GM18861 (cell line): ENCODE data around the gene CCDC177.

ENCODE experiments used
- ATAC-seq: cut with Tn5 transposase; IDR thresholded peaks from one replicate; pipeline ENCODE4 v1.9.1; 2021; ENCODE audit not compliant: unreplicated experiment

The CCDC177 gene

DNA sequence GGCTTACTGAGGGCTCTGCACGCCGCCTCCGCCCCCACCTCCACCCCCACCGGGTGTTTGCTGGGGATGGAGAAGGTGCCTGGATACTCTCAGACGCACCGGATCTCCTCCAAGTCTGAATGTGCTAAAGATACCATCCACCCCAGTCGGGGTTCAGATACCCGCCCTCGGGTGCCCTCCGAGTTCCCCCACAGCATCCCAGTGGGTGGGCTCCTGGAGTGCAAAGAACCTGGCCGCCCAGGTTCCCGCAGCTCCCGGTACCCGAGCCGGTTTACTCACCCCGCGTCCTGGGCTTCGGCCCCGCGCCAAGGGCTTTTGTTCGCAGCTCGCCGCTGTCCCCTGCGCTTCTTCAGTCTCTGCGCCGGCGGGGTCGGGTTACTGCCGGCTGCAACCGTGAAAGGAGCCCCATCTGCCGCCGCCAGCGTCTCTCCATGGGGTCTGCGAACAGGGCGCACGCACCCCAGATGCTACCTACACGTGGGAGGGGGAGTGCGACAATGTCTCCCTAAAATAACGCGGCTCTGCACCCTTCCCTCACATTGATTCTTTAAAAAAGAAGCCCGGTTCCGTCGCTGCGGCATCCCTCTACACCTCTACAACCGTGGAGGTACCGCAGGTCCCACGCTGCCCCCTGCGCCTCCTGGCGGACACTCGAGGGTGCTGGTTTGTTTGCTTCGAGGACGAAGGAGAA lies at the start of gene CCDC177:
CCDC177 (minus strand) TSS at position 609 of the 691 bp plus-strand sequence. CDS start 1,249 bp downstream, outside the sequence.
- ATAC-seq = no peak

DNA sequence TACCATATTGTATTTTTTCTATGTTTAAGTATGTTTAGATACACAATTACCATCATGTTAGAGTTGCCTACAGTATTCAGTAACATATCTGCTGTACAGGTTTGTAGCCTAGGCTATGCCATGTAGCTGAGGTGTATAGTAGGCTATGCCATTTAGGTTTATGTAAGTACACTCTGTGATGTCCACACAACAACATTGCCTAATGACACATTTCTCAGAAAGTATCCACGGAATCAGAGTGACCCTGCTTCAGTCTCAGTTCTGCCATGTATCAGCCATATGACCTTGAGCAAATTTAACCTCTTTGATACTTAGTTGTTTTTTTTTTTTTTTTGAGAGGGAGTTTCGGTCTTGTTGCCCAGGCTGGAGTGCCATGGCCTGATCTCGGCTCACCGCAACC lies 49.5 kb upstream of the CCDC177 start:
- no peak for ATAC-seq

DNA sequence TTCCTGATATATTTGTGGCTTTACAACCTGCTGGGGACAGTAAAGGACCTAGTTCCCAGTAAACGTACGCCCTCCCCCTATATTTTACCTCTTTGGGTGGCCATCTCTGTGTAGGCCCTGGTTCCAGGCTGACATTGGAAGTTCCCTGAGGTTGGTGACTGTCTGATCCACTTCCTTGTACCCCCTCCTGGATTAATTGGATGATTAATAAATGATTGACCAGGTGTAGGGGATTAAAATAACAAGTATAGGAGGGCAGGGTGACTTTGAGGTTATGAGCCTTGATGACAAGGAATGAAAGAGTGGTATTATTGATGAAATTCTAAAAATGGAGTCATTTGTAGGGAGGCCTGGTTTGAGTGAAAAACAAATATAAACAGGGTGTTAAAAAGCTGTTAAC lies 46.3 kb upstream of the CCDC177 start:
- no peak for ATAC-seq

DNA sequence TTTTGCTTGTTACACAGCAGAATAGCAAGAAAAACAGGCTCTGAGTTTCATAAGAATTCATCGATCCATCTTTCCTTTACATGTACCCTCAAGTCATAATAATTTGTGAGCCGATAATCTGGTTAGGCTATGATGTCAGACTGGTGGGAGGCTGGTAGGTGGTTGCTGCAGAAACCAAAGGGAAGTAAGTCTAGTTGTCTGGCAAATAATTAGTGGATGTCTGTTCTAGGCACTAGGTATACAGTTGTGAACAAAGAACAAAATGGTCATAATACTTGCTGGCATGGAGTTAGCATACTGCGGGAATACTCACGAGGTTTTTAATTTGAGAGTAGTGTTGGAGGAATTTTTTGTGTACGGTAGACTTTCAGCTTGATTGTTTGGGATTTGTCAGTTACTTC lies 45.5 kb upstream of the CCDC177 start:
- ATAC-seq = no peak

DNA sequence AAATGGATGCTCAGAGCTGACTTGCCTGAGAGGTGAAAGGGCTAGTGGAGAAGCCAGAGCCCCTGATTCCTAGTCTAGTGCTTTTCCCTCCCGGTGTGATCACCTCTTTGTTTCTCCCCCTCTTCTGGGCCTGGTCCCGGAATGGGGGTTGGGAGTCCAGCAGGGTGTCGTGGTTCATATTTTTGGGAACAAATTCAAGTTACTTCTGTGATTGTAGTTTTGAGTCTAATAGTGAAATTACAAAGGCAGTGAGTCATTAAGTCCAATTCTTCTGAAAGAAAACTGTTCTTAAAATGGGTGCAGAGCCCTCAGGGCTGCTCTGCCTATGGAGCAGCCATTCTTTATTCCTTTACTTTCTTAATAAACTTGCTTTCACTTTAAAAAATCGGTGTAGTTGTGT lies 44.3 kb upstream of the CCDC177 start:
- ATAC-seq = no peak

DNA sequence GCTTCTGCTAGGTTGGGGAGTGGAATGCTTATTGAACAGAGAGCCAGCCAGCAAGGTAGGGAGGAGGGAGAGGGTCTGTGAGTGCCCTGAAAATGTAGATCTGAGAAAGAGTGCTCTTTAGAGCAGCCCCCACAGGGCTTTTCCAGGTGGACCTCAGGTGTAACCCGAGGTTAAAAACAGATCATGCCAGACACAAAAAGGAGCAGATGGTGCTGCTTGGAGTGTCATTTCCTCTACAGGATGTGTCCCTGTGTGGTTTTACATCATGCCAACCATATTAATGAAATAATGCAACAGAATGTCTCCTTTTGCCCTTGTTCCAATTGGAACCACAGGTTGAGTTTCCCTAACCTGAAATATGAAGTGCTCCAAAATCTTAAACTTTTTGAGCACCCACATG lies 43.1 kb upstream of the CCDC177 start:
- no peak for ATAC-seq

DNA sequence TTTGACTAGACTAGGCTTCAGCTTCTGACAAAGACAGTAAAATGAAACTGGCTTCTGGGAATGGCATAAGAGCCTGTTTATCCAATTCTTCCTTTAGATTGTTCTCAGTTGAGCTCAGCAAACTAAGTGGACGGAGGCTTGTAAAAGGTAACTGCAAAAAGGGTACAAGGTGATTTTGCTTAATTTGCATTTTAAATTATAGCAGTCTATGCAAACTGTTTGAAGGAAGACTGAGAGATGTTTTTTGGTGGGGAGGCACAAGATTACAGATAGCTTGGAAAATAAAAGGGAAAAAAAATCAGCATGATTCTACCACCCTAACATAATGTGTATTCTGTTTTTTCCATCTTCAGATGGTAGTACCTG lies 41.7 kb upstream of the CCDC177 start:
- no peak for ATAC-seq

DNA sequence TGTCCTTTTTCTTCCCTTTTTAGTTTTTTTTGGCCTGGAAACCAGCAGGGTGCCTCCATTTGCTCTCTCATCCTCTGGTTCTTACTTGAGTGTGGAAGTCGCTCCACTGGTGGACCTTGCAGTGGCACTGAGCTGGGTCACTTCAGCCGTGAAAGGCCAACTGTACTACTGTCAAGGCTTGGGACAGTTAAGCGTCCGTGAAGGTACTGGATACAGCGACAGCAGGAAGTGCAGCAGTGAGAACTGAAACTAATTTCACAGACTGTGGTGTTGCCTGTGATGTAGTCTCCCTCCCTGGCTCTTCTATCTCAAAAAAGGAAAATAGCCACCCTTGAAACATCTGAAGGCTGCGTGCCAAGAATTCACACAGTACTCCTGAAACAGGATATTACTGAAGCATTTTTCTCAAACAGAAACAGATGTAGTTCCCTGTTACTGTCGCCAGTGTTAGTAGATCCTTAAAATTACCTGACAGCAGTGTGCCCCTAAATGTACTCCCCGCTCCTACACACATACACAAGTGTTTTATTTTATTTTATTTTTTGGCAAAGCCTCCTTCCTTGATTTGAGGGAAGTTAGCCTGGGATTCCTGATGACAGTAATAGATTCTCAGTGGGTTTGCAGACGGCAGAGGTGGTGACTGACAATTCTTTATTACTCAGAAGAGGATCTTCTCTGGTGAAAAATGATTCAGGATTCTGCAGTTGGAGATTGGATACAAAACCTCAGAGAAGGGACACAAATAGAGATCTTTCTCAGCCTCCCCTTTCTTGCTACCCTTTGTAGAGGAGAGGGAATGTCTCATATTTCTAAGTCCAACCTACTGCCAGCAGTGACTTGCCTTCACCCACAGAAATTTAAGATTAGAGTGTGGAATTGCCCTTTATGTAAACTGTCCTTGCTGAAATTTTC lies 41.1 kb upstream of the CCDC177 start:
- peak; percentile 51 for ATAC-seq

DNA sequence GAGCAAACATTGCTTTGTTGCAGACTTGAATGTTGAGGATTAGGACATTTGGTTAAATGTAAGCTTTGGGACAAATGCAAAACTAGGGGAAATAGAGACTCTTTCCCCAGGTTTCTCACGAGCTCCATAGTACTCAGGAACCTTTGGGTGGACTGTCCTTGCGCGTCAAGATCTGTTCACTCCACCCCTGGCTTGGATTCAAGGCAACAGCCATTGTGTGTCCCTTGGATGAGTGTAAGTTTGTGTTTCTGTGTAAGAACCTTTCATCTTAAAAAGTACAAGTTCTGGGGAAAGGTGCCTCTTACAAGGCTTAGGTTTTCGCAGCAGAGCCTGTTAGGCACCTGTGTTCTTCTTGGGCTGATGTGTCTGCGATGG lies 40.4 kb upstream of the CCDC177 start:
- peak; percentile 0 for ATAC-seq

DNA sequence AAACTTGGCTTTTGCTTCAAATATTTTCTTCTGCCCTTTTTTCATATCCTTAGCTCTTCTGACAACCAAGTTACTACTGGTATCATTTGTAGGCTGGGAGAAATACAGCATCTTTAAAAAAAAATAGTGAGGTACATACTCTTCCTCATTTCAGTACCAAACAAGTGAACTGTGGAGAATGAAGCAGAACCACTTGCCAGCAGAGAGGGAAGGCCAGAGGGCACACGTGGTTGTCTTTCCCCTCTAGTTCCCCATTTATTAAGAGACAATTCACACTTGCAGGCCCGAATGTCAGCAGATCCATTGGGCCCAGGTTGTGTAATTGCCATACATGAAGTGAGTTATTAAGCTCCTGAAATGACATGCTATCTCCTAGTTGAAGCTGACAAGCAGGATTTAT lies 39.9 kb upstream of the CCDC177 start:
- peak; percentile 20 for ATAC-seq

DNA sequence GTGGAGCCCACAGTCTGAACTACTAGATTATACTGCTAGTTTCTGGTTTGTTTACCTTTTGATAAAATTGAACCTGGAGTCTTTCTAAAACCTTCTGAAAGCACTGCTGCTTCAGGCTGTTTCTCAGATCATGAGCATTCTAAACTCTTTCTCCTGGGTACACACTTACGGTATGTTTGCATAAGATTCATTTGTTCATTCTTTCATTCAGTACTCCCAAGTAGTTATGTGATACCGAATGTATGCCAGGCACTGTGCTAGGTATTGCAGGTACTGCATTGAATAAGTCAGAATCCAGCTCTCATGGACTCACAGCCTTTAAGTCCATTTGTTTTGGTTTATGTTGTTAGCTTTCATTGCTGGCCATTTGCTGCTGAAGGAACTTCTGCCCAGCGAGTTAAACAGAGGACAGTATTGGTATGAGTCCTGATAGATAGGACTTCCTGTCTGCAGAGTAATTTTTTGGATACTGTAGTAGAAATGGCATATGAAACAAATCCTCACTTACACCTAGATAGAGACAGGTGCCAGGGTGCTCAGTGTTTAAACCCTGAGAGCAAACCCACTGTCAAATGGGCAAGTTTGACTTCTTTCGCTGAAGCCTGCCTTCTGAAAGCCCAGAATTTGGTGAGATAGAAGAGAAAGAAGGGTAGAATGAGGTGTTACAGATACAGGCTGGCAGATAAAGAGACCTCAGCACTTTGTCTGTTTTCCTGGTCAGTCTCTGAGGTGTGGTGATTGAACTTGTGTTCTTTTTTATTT lies 38.8 kb upstream of the CCDC177 start:
- no peak for ATAC-seq

DNA sequence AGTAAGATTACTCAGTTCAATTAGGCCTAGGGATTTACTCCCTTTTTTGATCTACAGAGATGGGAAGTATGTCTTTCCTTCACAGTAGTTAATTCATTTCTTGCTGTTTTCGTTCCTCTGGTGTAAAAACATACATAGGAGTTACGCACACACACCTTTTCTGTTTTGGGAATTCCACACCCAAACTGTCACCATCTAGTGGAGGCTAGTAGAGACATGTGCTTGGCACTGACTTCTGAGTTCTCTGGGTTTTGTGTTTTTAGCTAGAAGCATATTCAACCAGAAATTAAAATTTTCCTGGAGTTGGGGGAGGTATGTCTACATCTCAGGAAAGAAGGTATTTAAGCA lies 38.1 kb upstream of the CCDC177 start:
- ATAC-seq = no peak

DNA sequence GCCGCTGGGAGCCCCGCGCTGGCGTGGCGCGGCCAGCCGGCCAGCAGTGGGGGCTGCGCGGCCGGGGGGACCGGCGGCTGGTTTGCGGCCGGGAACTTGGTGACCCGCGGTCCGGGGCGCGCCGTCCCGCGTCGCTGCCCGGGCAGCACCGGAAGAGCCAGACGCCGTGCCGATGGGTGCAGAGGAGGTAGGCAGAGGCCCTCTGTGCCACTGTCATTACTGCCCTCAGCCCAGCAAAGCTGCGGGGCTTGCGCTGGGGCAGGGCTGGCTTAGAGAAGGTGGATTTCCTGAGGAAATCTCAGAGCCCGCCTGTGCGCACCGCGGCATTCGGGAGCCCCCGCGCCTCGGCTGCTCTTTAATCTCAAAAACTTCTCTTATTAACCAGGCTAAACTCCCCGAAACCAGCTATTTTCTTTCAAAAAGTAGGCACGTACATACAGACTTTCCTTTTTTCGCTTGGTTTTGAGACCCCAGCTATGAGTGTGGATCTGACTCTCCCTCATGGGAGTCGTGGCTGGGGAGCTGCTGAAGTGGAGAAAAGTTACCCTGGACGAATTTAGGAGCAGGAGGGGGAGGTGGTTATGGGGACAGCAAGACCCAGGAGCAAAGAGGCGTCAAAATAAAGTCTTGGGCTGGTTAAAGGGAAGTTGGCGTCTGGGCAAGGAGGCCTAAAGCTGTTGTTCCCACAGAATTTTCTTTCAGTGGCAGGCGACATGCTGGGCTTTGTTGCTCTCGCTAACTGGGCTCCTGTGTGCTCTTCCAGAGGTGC lies 37.5 kb upstream of the CCDC177 start:
- ATAC-seq = peak; percentile 12

DNA sequence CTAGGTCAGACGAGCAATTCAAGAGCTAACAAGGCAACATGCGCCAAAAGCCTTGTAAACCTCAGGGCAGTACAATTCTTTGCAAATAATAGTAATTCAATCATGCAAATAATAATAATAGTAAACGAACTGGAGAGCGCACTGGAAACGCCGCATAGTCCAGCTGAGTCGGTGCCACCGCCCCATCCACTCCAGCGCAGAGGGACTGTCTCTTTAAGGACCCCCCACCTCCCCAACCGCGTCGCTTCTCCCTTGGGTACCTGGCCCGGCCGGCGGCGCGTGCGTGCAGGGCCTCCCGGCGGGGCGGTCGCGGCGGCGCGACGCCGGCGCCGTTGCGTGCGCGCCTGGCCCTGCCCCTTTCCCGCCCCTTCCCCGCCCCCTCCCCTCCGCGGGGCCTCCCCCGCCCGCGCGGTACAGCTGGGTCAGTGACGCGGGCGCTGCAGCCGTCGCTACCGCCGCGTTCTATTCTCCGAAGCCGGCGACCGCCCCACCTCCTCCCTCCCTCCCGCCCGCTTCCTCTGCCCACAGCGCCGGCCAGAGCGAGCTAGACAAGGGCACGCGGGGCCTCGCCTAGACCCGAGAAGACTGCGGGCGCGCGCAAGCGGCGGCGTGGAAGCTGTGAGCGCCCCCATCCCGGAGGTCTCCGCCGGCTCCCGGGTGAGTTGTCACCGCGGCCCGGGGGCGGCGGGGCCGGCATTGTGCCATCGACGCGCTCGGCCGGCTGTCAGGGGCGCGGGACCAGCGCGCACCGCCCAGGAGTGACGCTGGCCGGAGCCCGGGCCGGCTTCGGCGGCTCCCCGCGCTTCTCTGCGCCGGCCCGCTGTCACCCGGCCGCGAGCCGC lies 36.7 kb upstream of the CCDC177 start, which contains the start of gene SUSD6:
SUSD6 (plus strand) TSS at position 425 of the 842 bp plus-strand sequence. CDS start 46,997 bp downstream, outside the sequence.
- ATAC-seq = peak; percentile 22

DNA sequence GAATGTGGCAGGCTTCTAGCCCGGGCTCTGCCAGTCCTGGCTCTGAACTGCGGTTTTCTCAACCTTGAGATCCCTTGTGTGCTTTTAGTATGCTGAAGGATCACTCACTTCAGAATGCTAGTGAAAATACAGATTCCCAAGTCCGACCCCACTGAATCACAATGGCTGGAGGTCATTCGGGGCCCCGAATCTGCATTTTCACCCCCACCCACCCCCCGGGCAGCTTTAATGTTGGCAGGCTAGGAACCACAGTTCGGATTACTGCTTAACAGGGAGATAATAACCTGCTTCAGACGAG lies 36.2 kb upstream of the CCDC177 start:
- no peak for ATAC-seq

DNA sequence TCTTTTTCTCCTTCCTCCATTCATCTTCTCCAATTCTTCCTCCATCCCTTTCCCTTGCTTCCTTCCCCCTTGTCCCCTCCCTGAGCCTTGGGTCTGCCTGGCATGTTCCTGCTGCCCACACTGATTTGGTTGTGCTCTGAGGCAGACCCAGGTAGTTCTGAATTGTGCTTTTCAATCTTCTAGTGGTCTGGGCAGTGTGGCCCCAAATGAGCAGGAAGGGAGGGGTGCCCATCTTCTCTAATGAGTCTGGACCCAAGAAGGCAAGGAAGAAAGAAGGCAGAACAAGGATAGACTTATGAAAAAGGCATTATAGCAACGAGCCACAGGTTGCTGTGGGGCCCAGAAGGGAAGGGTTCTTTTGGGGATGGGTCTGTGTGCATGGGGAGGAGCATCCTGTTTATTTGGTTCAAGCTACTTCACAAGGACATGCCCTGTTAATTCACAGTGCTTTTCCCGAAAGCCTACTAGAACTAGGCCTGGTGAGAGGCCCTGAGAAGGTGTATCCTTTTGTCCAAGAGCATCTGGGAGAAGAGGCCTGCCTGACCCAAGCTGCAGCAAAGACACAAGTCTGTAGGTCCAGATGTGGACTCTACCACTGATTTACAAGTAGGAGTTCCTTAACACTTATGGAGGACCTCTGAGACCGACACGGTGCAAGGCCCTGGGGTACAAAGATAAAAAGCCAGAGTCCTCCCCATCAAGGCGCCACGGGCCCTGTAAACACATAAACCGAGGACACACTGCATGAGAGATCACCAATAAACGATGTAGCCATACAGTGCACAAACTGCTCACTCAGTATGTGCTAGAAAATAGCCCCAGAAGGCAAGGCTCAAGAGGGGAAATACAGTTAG lies 35.6 kb upstream of the CCDC177 start:
- ATAC-seq = no peak

DNA sequence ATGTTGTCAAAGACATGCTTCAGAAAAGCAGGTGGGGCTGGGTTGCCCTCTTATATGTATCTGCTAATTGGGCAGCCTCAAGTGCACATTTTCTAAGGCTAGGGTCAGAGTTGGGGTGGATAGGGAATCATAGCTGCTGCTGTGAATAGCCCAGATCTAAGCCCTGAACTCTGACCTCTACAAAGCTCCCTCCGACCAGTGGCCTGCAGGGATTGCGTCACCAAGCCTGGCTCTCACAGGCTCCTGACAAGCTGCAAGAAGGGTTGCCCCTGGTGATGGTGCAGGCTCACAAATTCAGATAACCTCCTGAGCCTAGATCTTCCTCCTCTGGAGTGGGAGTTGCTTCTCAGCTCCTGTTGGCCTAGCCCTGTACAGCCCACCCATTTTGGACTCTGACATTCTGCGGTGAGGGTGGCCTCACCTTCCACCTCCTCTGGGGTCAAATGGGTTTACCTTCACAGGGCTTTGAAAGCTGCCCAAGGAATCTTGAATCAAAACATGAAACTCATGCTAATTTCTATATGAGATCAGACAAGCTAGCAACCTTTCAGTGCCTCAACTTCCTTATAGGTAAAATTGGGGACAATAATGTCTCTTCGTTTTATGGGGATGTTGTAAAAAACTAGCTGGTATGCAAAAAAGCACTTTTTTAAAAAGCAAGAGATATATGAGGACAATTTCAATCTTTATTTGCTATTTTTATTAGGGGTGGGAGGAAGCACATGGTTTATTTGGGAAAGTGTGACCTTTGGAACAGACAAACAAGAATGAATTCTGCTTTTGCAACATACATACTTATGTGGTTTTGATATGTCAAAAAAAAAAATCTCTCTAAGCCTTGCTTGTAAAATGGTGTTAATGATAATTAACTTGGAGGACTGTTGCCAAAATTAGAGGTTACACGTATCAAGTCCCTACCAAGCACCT lies 31.9 kb upstream of the CCDC177 start:
- ATAC-seq = no peak

DNA sequence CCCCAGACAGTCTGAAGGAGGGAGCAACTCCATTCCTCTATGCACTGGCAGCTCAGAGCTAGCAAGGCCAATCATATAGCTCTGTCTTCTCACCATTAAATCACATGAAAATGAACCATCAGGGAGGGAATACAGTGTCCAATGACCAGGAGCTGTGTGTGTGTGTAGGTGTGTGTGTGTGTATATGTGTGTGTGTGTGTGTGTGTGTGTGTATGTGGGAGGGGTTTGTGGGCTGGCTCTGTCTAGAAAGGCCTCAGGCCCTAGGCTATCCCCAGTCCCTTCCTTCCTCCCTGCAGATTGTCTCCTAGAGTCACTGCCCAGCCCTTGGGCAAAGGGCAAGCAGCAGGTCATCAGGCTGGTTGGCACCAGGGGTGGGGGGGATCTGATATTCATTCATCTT lies 31.1 kb upstream of the CCDC177 start:
- ATAC-seq = no peak
